K562 (cell line): ENCODE measurements around the gene ST6GALNAC3. TPM values are rescaled to one million over a fixed set of nuclear protein-coding genes. Genes with fewer than 3 reads are reported as not detected.

Experiments
- ATAC-seq: fragments of 200-7000 bp; cut with Tn5 transposase; 3 replicates; pipeline ENCODE4 v1.9.1; 2020; ENCODE audit warnings: moderate library complexity
- BruUV-seq: library from RNA; stranded (reverse); fragments of 400-500 nt; replicated peaks from 2 replicates; lab custom pipeline; 2021; lab: Mats Ljungman, UMichigan
- CTCF ChIA-PET: fragments of 300-600 bp; formaldehyde crosslinking; extraction: SDS; loops from one replicate; lab custom pipeline; 2021; ENCODE audit warnings: low intra/inter-chr PET ratio; lab: Yijun Ruan, JAX
- POLR2A ChIA-PET: fragments of 300-600, 350-650 bp; sonication (Branson Sonifier 250); formaldehyde crosslinking; extraction: SDS; loops from one replicate; lab custom pipeline; 2021; ENCODE audit warnings: antibody characterized with exemption, inconsistent platforms; lab: Yijun Ruan, JAX
- DNase-seq, 4 experiments: peaks; one replicate each; pipeline versions ENCODE4 v3.0.0 to v3.0.0-alpha.2; 2011 to 2018; ENCODE audit warnings: low spot score in 3 of 4, mixed read lengths in 3 of 4; ENCODE audit errors: extremely low read depth in 1 of 4
- FAIRE-seq: peaks from 2 replicates; lab custom pipeline; 2011; peaks lifted over from hg19 to GRCh38; lab: Jason Lieb, UNC
- H2AFZ ChIP-seq: 2 replicates; pipeline ENCODE4 v1.6.0; 2011; ENCODE audit warnings: low read depth, low read length, control low read depth, inconsistent platforms
- H3K27ac ChIP-seq: fragments of 200-600 bp; 3 replicates; pipeline ENCODE4 v1.8.0; 2011; ENCODE audit warnings: low read depth, mild to moderate bottlenecking, control low read depth, inconsistent platforms, low read length, moderate library complexity, mixed read lengths; ENCODE audit errors: extremely low read depth
- H3K27me3 ChIP-seq, 2 experiments: fragments of 300-600 bp in 1 of 2; 2 replicates in 1 of 2; 3 replicates in 1 of 2; pipeline versions ENCODE4 v1.6.0 to v1.8.0; 2011; ENCODE audit warnings: inconsistent platforms in 2 of 2, low read length in 2 of 2, mild to moderate bottlenecking in 1 of 2, mixed read lengths in 1 of 2, moderate library complexity in 1 of 2; ENCODE audit not compliant: control insufficient read depth in 2 of 2, insufficient read depth in 2 of 2
- H3K36me3 ChIP-seq: fragments of 300-600 bp; 3 replicates; pipeline ENCODE4 v1.8.0; 2011; ENCODE audit warnings: mild to moderate bottlenecking, low read length, inconsistent platforms; ENCODE audit not compliant: control insufficient read depth, insufficient read depth
- H3K4me1 ChIP-seq, 2 experiments: fragments of 200-600 bp in 1 of 2; replicated peaks in 1 of 2; 2 replicates in 1 of 2; 3 replicates in 1 of 2; pipeline versions ENCODE4 v1.5.1 to v1.8.0; 2011; ENCODE audit warnings: inconsistent platforms in 2 of 2, low read length in 2 of 2, mild to moderate bottlenecking in 1 of 2, mixed read lengths in 1 of 2, moderate library complexity in 1 of 2; ENCODE audit not compliant: control insufficient read depth in 2 of 2, insufficient read depth in 2 of 2
- H3K4me2 ChIP-seq: 2 replicates; pipeline ENCODE4 v1.6.1; 2011; ENCODE audit warnings: low read length, control low read depth, inconsistent platforms, mixed read lengths; ENCODE audit not compliant: insufficient read depth
- H3K4me3 ChIP-seq: fragments of 200-600 bp; sonication (generic), shearing (Covaris generic); 2 replicates; pipeline ENCODE4 v1.5.1; 2016; ENCODE audit warnings: control low read depth, inconsistent platforms
- H3K79me2 ChIP-seq: fragments of 200-600 bp; 3 replicates; pipeline ENCODE4 v1.8.0; 2011; ENCODE audit warnings: low read length, inconsistent platforms; ENCODE audit not compliant: control insufficient read depth, insufficient read depth
- H3K9ac ChIP-seq, 2 experiments: 2 replicates each; pipeline versions ENCODE4 v1.6.0 to v1.6.1; 2011; ENCODE audit warnings: low read depth in 2 of 2, low read length in 2 of 2, control low read depth in 1 of 2, inconsistent platforms in 1 of 2, mild to moderate bottlenecking in 1 of 2, mixed read lengths in 1 of 2; ENCODE audit not compliant: insufficient read depth in 1 of 2
- H3K9me1 ChIP-seq: one replicate; pipeline ENCODE4 v1.6.0; 2011; ENCODE audit warnings: inconsistent platforms, mild to moderate bottlenecking, low read length, moderate library complexity; ENCODE audit not compliant: control insufficient read depth, insufficient read depth
- H3K9me3 ChIP-seq: replicated peaks from 2 replicates; pipeline ENCODE4 v1.5.1; 2011; ENCODE audit warnings: low read depth, low read length, inconsistent platforms; ENCODE audit not compliant: control insufficient read depth, insufficient read depth
- H4K20me1 ChIP-seq: replicated peaks from 2 replicates; pipeline ENCODE4 v1.6.1; 2011; ENCODE audit warnings: low read length, inconsistent platforms, mixed read lengths; ENCODE audit not compliant: control insufficient read depth, insufficient read depth
- ARNT ChIP-seq, 2 experiments: fragments of 450-650 bp; IDR thresholded peaks; 2 replicates each; pipeline ENCODE4 v1.6.1; 2016; ENCODE audit warnings: mild to moderate bottlenecking in 1 of 2
- CAMTA2 ChIP-seq: fragments of 250-450 bp; sonication (Bioruptor Pico); conservative IDR thresholded peaks from 2 replicates; pipeline ENCODE4 v1.5.1; 2022
- E2F3 ChIP-seq: fragments of 250-450 bp; sonication (Bioruptor Pico); IDR thresholded peaks from 2 replicates; pipeline ENCODE4 v1.4.0; 2020; ENCODE audit warnings: mild to moderate bottlenecking
- EGR1 ChIP-seq: fragments of 450-650 bp; conservative IDR thresholded peaks from 2 replicates; pipeline ENCODE4 v1.6.1; 2017; ENCODE audit warnings: mild to moderate bottlenecking
- GABPA ChIP-seq: fragments of 200-800 bp; sonication (Bioruptor generic); conservative IDR thresholded peaks from 2 replicates; pipeline ENCODE4 v1.6.1; 2016; ENCODE audit warnings: low read depth, missing genetic modification characterization, missing compliant biosample characterization
- MECOM ChIP-seq: fragments of 250-450 bp; sonication (Bioruptor Pico); IDR thresholded peaks from 2 replicates; pipeline ENCODE4 v1.8.0; 2022; ENCODE audit warnings: inconsistent platforms
- MEIS2 ChIP-seq: fragments of 450-650 bp; IDR thresholded peaks from 2 replicates; pipeline ENCODE4 v1.6.1; 2014; ENCODE audit warnings: mild to moderate bottlenecking; ENCODE audit not compliant: partially characterized antibody
- MTA1 ChIP-seq: fragments of 450-650 bp; IDR thresholded peaks from 2 replicates; pipeline ENCODE4 v1.6.1; 2017; ENCODE audit warnings: borderline replicate concordance
- POLR3A ChIP-seq: IDR thresholded peaks from 2 replicates; pipeline ENCODE4 v1.6.1; 2011; ENCODE audit warnings: borderline replicate concordance, mild to moderate bottlenecking, moderate library complexity; ENCODE audit not compliant: insufficient read length, insufficient read depth; ENCODE audit errors: extremely low read depth
- PRDM10 ChIP-seq: fragments of 450-650 bp; IDR thresholded peaks from 2 replicates; pipeline ENCODE4 v1.6.1; 2018; ENCODE audit not compliant: partially characterized antibody
- RBM15 ChIP-seq: fragments of 200-400 bp; formaldehyde crosslinking; IDR thresholded peaks from 2 replicates; pipeline ENCODE4 v1.6.1; 2018; ENCODE audit warnings: mild to moderate bottlenecking, low read length, moderate library complexity; ENCODE audit not compliant: insufficient read depth
- SMAD2 ChIP-seq: fragments of 150-350 bp; IDR thresholded peaks from 2 replicates; pipeline ENCODE4 v1.6.1; 2014; ENCODE audit warnings: low read depth, mild to moderate bottlenecking, low read length
- SRSF7 ChIP-seq: fragments of 200-400 bp; formaldehyde crosslinking; optimal IDR thresholded peaks from 2 replicates; pipeline ENCODE3; 2017; ENCODE audit warnings: mild to moderate bottlenecking, low read depth, low read length
- ZEB2 ChIP-seq: fragments of 450-650 bp; IDR thresholded peaks from 2 replicates; pipeline ENCODE4 v1.6.1; 2016
- ZNF444 ChIP-seq: fragments of 250-450 bp; sonication (Bioruptor Pico); IDR thresholded peaks from 2 replicates; pipeline ENCODE4 v1.4.0; 2020; ENCODE audit warnings: mild to moderate bottlenecking, moderate library complexity
- WGBS: fragments of 100-300 bp; shearing (Covaris generic); methylation state at CpG from one replicate; pipeline ENCODE4 v1.1.6; 2016; ENCODE audit warnings: low coverage, mixed read lengths; ENCODE audit not compliant: insufficient coverage; ENCODE audit errors: missing lambda C conversion rate; 5-methylcytosine and 5-hydroxymethylcytosine counted together
- in situ Hi-C: fragments of 300-500 bp; cut with MboI; formaldehyde crosslinking; loops from 4 replicates; pipeline ENCODE4 v1.15.0; 2018; ENCODE audit warnings: inconsistent platforms, mixed read lengths
- intact Hi-C: fragments of 100-400 bp; cut with micrococcal nuclease; formaldehyde crosslinking; loops from 2 replicates; pipeline ENCODE4 v1.14.2; 2022
- polyA plus RNA-seq, 8 experiments: library from polyadenylated mRNA; depleted of rRNA in 4 of 8; stranded (reverse) in 5 of 8; unstranded in 3 of 8; fragments of >200 nt; fragmentation: Nextera tagmentation in 2 of 8; fragmentation: Illumina TruSeq in 1 of 8; extraction: Ambion mirVana in 2 of 8; extraction: Trizol in 1 of 8; gene quantifications; 2 replicates each; pipeline versions ENCODE4 v1.2.1 to v1.2.3, GENCODE V29; 2011 to 2014; ENCODE audit warnings: inconsistent platforms in 1 of 8, missing spikeins in 1 of 8
- total RNA-seq, 7 experiments: library from RNA; depleted of rRNA in 6 of 7; stranded (reverse); fragments of >200 nt in 6 of 7; fragmentation: Illumina TruSeq in 2 of 7; extraction: Trizol in 2 of 7; gene quantifications; 2 replicates each; pipeline versions ENCODE4 v1.2.1 to v1.2.3, GENCODE V29; 2011 to 2021; ENCODE audit warnings: low replicate concordance in 1 of 7

Gene ST6GALNAC3
- total and polyA plus RNA-seq, 9 of the 15 experiments (the other 6 are each of a cell fraction or from before 2014, with no cell fraction given) = 0.04 to 0.29 (median 0.18) TPM; not detected in 6

- TF ChIP-seq SRSF7 (no peak), ZNF444 (CRISPR knock-in tag) (no peak), RBM15 (no peak)
- TF ChIP-seq, all 486 proteins: peak for 0
These were observed 217.2 kb downstream of the ST6GALNAC3 start (continued) for GRCh38 chr1:76291737-76292136.

GRCh38 chr1:76292418-76293184 is 218.1 kb downstream of the ST6GALNAC3 start:
- Histone ChIP-seq H3K9ac (no peak overlapping the region), H3K9me1 (no peaks in the 10 kb centered on the region), H3K4me2 (no peak overlapping the region), H3K36me3 (no peaks in the 10 kb centered on the region), H3K27ac (no peak overlapping the region), H3K4me3 (no peak overlapping the region), H4K20me1 (no peaks in the 10 kb centered on the region), H3K9me3 (no peaks in the 10 kb centered on the region), H3K79me2 (no peaks in the 10 kb centered on the region), H3K4me1 (no peaks in the 10 kb centered on the region), H3K27me3 (no peaks in the 10 kb centered on the region), H2AFZ (no peak overlapping the region)
- ChIA-PET POLR2A (no interaction called here), CTCF (no interaction called here)
- no peak for DNase-seq
- BruUV-seq = no TSS peak
- no peak for FAIRE-seq
- intact Hi-C loops (no loop called here), in situ Hi-C loops (no loop called here)
- 0% methylated on average over 2 of the region's 2 CpGs for WGBS
- no peak for ATAC-seq
- TF ChIP-seq POLR3A (no peak), PRDM10 (no peak), ZEB2 (no peak), CAMTA2 (no peak), E2F3 (CRISPR knock-in tag) (no peak), SMAD2 (no peak), MTA1 (no peak), GABPA (no peak), MECOM (CRISPR knock-in tag) (no peak), ARNT (IDR thresholded peaks at IDR 0.05) (no peak), EGR1 (no peak), MEIS2 (no peak)
